ENCODE measurements around the gene SERPINA4.

Gene SERPINA4

DNA sequence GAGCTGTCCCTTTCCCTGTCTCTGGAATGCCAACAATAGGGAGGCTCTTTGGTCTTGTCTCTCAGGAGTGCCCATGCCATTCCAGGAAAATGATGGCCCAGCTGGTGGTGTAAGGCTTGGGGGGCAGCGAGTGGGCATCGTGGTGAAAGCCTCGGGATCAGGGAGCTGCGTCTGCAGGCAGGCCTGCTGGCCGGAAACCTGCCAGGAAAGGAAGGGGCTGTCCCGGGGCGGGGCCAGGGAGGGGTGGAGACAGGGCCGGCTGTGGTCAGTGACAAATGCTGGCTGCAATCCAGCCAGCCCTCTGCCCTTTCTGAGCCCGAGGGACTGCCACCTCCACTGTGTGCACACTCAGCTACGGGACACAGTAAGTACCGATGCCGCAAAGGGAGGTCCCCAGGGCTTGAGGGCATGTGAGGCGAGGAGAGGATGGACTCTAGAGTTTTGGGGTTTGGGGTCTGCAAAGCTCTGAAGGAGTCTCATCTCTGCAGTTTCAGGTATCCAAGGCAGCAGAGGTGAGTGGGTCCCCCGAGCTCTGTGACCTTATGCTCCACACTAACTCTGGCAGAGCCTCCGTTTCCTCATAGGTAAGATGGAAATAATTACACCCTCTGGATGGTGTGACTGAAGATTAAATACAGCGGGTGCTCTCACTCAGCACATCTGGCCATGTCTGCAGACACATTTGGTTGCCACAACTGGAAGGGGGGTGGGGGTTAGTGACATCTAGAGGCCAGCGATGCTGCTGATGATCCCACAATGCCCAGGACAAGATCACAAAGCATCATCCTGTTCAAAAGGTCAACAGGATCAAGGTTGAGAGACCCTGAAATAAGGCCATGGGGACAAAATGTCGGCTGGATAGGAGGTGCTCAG is 20.1 kb downstream of the SERPINA4 start, which contains the start of gene SERPINA5:
Gene SERPINA5, plus strand, starts transcription at position 300 of the 873 bp plus-strand sequence. CDS start 5,937 bp downstream, outside the sequence.
- no peak for DNase-seq (ENCODE audit: low read depth)
- no peak for TF ChIP-seq CTCF (IDR thresholded peaks at IDR 0.05; ENCODE audit: control insufficient read depth, insufficient read depth, low read depth, low read length, missing control alignments)
- no peak within 1 kb of the TSS for H3K4me3 ChIP-seq (ENCODE audit: control insufficient read depth, low read depth, low read length)

- no peak for TF ChIP-seq CTCF (IDR thresholded peaks at IDR 0.05; ENCODE audit: control insufficient read depth, insufficient read depth, low read depth, low read length, missing control alignments)
Observed at GRCh38 chr14:94582199-94582750, 21.0 kb downstream of the SERPINA4 start.

GRCh38 chr14:94582851-94583250 is 21.6 kb downstream of the SERPINA4 start:
- DNase-seq (ENCODE audit: low read depth): no peak
- TF ChIP-seq CTCF (IDR thresholded peaks at IDR 0.05; ENCODE audit: control insufficient read depth, insufficient read depth, low read depth, low read length, missing control alignments): no peak
- no peak overlapping the region for H3K4me3 ChIP-seq (ENCODE audit: control insufficient read depth, low read depth, low read length)

More at GRCh38 chr14:94582199-94582750, 21.0 kb downstream of the SERPINA4 start:
- no peak overlapping the region for H3K4me3 ChIP-seq (ENCODE audit: control insufficient read depth, low read depth, low read length)
- DNase-seq (ENCODE audit: low read depth): no peak

DNA sequence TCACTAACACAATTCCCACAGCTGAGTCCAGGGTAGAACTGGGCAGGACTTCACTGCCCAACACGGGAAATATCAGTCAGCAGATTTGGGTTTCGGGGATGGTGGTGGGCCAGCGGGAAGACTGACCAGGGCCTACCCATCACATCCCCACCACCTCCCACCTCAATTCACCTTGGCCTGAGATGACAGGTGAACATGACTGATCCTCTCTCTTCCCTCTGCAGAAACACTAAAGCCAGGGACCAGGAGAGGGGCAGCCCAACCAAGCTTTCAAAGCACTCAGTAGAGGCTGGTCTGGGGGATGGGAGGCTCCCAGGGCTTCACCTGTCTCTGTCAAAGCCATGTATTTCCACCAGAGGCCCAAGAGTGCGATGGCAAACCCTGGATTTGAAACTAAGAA is 22.3 kb downstream of the SERPINA4 start:
- no peak for TF ChIP-seq CTCF (IDR thresholded peaks at IDR 0.05; ENCODE audit: control insufficient read depth, insufficient read depth, low read depth, low read length, missing control alignments)
- DNase-seq (ENCODE audit: low read depth): no peak
- H3K4me3 ChIP-seq (ENCODE audit: control insufficient read depth, low read depth, low read length): no peak overlapping the region

GRCh38 chr14:94584591-94585280 is 23.5 kb downstream of the SERPINA4 start:
- no peak for TF ChIP-seq CTCF (IDR thresholded peaks at IDR 0.05; ENCODE audit: control insufficient read depth, insufficient read depth, low read depth, low read length, missing control alignments)

GRCh38 chr14:94586635-94587034 is 25.4 kb downstream of the SERPINA4 start:
- TF ChIP-seq CTCF (IDR thresholded peaks at IDR 0.05; ENCODE audit: control insufficient read depth, insufficient read depth, low read depth, low read length, missing control alignments): no peak
- DNase-seq (ENCODE audit: low read depth): no peak
- no peak overlapping the region for H3K4me3 ChIP-seq (ENCODE audit: control insufficient read depth, low read depth, low read length)

More at GRCh38 chr14:94584591-94585280, 23.5 kb downstream of the SERPINA4 start:
- no peak for DNase-seq (ENCODE audit: low read depth)
- no peak overlapping the region for H3K4me3 ChIP-seq (ENCODE audit: control insufficient read depth, low read depth, low read length)
